ENCODE data around the gene PIK3R6. TPM values are rescaled to one million over a fixed set of nuclear protein-coding genes. Genes with fewer than 3 reads are reported as not detected.
A peak's percentile ranks its signal among the peaks of the same experiment; 100 is the strongest.

PIK3R6 gene
- total and polyA plus RNA-seq, 10 of the 15 experiments (the other 5 are each of a cell fraction or from before 2014, with no cell fraction given): 6.7 to 146 (median 68.2) TPM

DNA sequence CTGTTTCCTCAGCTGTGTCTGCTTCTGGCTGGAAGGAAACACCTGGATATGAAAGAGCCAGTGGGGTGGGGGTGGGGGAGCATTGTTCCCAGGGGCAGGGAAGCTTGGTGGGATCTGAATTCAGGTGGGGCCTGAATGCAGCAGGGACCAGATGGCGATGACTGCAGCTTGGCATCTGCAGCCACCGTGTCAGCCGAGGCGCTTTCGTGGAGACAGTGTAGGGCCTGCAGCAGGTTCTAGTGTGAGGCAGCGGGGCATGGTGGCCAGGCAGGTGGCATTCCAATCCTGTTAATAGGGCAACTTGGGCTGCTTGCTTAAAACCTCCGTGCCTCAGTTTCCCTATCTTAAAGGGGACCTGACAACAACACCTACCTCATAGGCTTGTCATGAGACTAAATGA is 1.7 kb downstream of the PIK3R6 start:
- in situ Hi-C loops (cut with MboI) (no loop called here), intact Hi-C loops (cut with micrococcal nuclease; ENCODE audit: unreplicated experiment) (no loop called here)
- no TSS peak for BruUV-seq (replicated peaks)
- DNase-seq (ENCODE audit: low read depth, low spot score): no peak
- no peak for ATAC-seq
- Histone ChIP-seq H3K9me3 (replicated peaks; ENCODE audit: control insufficient read depth, insufficient read depth, low read length) (no peaks in the 10 kb centered on the region; the same call in 2 of the 3 replicates), H3K27me3 (replicated peaks in 1 of 2; ENCODE audit: control insufficient read depth in 2 of 2, insufficient read depth in 2 of 2, low read length in 1 of 2) (no peaks in the 10 kb centered on the region), H3K79me2 (ENCODE audit: control insufficient read depth, insufficient read depth, low read length) (peaks cover 75% of the 10 kb centered on the region), H2AFZ (ENCODE audit: control insufficient read depth, low read depth, low read length) (no peak overlapping the region), H3K36me3 (ENCODE audit: control insufficient read depth in 2 of 2, insufficient read depth in 2 of 2, low read length in 1 of 2) (peaks cover 2 to 12% of the 10 kb centered on the region in 2 experiments; a peak in 3 of 4 replicates), H3K4me2 (ENCODE audit: control insufficient read depth, insufficient read depth) (peak overlapping the region; percentile 90), H3K4me1 (ENCODE audit: control insufficient read depth, insufficient read depth, low read length) (peaks cover 30% of the 10 kb centered on the region), H4K20me1 (ENCODE audit: control insufficient read depth, insufficient read depth) (no peaks in the 10 kb centered on the region), H3K27ac (ENCODE audit: control insufficient read depth, insufficient read depth) (peak overlapping the region; percentile 88), H3K9ac (ENCODE audit: control insufficient read depth, insufficient read depth, low read length) (peak overlapping the region; percentile 92), H3K4me3 (peak overlapping the region; percentile 99)
- CTCF ChIA-PET: interaction anchor here (0.5 to 7.9 kb wide), 9 partner anchors 8 to 99 kb away, joined by 3 to 100 read pairs (median 4); partner anchors contain the start of gene PIK3R5
- TF ChIP-seq IRF3 (IDR thresholded peaks at IDR 0.05) (no peak), PKNOX1 (IDR thresholded peaks at IDR 0.05) (0 out of 2 replicates have a peak, but pooled peaks have one; percentile 1)
- TF ChIP-seq, protein P1, sequence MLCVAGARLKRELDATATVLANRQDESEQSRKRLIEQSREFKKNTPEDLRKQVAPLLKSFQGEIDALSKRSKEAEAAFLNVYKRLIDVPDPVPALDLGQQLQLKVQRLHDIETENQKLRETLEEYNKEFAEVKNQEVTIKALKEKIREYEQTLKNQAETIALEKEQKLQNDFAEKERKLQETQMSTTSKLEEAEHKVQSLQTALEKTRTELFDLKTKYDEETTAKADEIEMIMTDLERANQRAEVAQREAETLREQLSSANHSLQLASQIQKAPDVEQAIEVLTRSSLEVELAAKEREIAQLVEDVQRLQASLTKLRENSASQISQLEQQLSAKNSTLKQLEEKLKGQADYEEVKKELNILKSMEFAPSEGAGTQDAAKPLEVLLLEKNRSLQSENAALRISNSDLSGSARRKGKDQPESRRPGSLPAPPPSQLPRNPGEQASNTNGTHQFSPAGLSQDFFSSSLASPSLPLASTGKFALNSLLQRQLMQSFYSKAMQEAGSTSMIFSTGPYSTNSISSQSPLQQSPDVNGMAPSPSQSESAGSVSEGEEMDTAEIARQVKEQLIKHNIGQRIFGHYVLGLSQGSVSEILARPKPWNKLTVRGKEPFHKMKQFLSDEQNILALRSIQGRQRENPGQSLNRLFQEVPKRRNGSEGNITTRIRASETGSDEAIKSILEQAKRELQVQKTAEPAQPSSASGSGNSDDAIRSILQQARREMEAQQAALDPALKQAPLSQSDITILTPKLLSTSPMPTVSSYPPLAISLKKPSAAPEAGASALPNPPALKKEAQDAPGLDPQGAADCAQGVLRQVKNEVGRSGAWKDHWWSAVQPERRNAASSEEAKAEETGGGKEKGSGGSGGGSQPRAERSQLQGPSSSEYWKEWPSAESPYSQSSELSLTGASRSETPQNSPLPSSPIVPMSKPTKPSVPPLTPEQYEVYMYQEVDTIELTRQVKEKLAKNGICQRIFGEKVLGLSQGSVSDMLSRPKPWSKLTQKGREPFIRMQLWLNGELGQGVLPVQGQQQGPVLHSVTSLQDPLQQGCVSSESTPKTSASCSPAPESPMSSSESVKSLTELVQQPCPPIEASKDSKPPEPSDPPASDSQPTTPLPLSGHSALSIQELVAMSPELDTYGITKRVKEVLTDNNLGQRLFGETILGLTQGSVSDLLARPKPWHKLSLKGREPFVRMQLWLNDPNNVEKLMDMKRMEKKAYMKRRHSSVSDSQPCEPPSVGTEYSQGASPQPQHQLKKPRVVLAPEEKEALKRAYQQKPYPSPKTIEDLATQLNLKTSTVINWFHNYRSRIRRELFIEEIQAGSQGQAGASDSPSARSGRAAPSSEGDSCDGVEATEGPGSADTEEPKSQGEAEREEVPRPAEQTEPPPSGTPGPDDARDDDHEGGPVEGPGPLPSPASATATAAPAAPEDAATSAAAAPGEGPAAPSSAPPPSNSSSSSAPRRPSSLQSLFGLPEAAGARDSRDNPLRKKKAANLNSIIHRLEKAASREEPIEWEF (IDR thresholded peaks at IDR 0.05; ENCODE audit: insufficient replicate concordance, low read depth, low read length): no peak
- TF ChIP-seq, protein P2, sequence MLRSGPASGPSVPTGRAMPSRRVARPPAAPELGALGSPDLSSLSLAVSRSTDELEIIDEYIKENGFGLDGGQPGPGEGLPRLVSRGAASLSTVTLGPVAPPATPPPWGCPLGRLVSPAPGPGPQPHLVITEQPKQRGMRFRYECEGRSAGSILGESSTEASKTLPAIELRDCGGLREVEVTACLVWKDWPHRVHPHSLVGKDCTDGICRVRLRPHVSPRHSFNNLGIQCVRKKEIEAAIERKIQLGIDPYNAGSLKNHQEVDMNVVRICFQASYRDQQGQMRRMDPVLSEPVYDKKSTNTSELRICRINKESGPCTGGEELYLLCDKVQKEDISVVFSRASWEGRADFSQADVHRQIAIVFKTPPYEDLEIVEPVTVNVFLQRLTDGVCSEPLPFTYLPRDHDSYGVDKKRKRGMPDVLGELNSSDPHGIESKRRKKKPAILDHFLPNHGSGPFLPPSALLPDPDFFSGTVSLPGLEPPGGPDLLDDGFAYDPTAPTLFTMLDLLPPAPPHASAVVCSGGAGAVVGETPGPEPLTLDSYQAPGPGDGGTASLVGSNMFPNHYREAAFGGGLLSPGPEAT (IDR thresholded peaks at IDR 0.05; ENCODE audit: low read depth): no peak
- no peak for FAIRE-seq
- SMC1A ChIA-PET (ENCODE audit: uncharacterized antibody, unreplicated experiment): interaction anchor here (0.7 to 10.6 kb wide), 13 partner anchors 10 to 739 kb away, joined by 3 to 132 read pairs (median 9); no protein-coding TSS in a partner anchor
- WGBS (ENCODE audit: insufficient coverage, insufficient replicate concordance, low lambda C conversion rate, missing lambda C conversion rate): 44% methylated on average over 7 of the region's 7 CpGs
- POLR2A ChIA-PET: interaction anchor here (0.6 to 3.3 kb wide), 15 partner anchors 9 to 669 kb away, joined by 3 to 21 read pairs (median 5); no protein-coding TSS in a partner anchor
- RAD21 ChIA-PET (ENCODE audit: unreplicated experiment): interaction anchor here (1.0 to 7.2 kb wide), 13 partner anchors 10 to 93 kb away, joined by 3 to 115 read pairs (median 5); no protein-coding TSS in a partner anchor

Data from GM12878 (cell line).